ENCODE measurements around the gene PPP1R7. TPM values are rescaled to one million over a fixed set of nuclear protein-coding genes. Genes with fewer than 3 reads are reported as not detected.

Gene PPP1R7
- total and polyA plus RNA-seq, 4 donors = 18.0 to 45.8 (median 29.0) TPM

- no peak overlapping the region for H3K9ac ChIP-seq (ENCODE audit: low read depth in 1 of 2, low read length in 2 of 2)
- H3K4me3 ChIP-seq (ENCODE audit: low read depth in 1 of 3, low read length in 3 of 3) = no peak overlapping the region
- H3K36me3 ChIP-seq (ENCODE audit: control insufficient read depth in 4 of 4, insufficient read depth in 3 of 4, low read depth in 1 of 4, low read length in 3 of 4) = peaks cover 0 to 11% (median 3%) of the 10 kb centered on the region in 4 donors
- no peaks in the 10 kb centered on the region for H3K27me3 ChIP-seq (ENCODE audit: control insufficient read depth in 4 of 4, insufficient read depth in 4 of 4, low read length in 3 of 4)
- H3K9me3 ChIP-seq (ENCODE audit: control insufficient read depth in 4 of 4, low read length in 3 of 4) = no peaks in the 10 kb centered on the region
- TF ChIP-seq GABPA (IDR thresholded peaks at IDR 0.05 in 1 of 2, conservative IDR thresholded peaks at IDR 0.05 in 1 of 2) (no peak), RXRA (IDR thresholded peaks at IDR 0.05) (no peak), HNF4G (IDR thresholded peaks at IDR 0.05) (no peak), FOXA1 (IDR thresholded peaks at IDR 0.05) (no peak)
- WGBS = 65% methylated on average over 14 of the region's 14 CpGs
- DNase-seq (ENCODE audit: low spot score) = no peak
- no peaks in the 10 kb centered on the region for H3K4me1 ChIP-seq (ENCODE audit: control insufficient read depth in 4 of 4, insufficient read depth in 4 of 4, low read length in 3 of 4)
- H3K27ac ChIP-seq (ENCODE audit: low read depth in 1 of 2, low read length in 2 of 2) = no peak overlapping the region
Measured at GRCh38 chr2:241187101-241187917, 37.0 kb downstream of the PPP1R7 start.

DNA sequence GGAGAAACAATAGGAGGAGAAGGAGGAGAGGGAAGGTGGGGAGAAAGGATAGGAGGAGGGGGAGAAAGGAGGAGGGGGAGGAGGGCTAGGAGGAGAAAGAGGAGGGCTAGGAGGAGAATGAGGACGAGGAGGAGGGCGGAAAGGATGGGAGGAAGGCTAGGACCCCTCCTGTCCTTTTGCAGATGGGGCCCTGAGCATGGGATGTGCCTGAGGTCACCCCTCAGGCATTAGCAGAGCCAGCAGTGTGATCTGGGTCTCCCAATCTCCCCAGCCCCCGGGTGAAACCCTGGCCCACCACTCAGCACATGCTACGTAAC lies 37.6 kb downstream of the PPP1R7 start:
- H3K4me1 ChIP-seq (ENCODE audit: control insufficient read depth in 4 of 4, insufficient read depth in 4 of 4, low read length in 3 of 4) = no peaks in the 10 kb centered on the region
- TF ChIP-seq HNF4G (IDR thresholded peaks at IDR 0.05) (no peak), RXRA (IDR thresholded peaks at IDR 0.05) (no peak), HNF4A (conservative IDR thresholded peaks at IDR 0.05) (no peak), GABPA (IDR thresholded peaks at IDR 0.05 in 1 of 2, conservative IDR thresholded peaks at IDR 0.05 in 1 of 2) (no peak), RAD21 (IDR thresholded peaks at IDR 0.05) (no peak), FOXA2 (IDR thresholded peaks at IDR 0.05) (no peak), EGR1 (IDR thresholded peaks at IDR 0.05; ENCODE audit: low read depth in 2 of 2) (no peak), ATF3 (IDR thresholded peaks at IDR 0.05) (no peak), REST (IDR thresholded peaks at IDR 0.05) (no peak), TAF1 (conservative IDR thresholded peaks at IDR 0.05) (no peak), FOXA1 (IDR thresholded peaks at IDR 0.05) (no peak)
- TF ChIP-seq, protein P1, sequence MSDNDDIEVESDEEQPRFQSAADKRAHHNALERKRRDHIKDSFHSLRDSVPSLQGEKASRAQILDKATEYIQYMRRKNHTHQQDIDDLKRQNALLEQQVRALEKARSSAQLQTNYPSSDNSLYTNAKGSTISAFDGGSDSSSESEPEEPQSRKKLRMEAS (IDR thresholded peaks at IDR 0.05) = no peak
- H3K9ac ChIP-seq (ENCODE audit: low read depth in 1 of 2, low read length in 2 of 2) = no peak overlapping the region
- H3K4me3 ChIP-seq (ENCODE audit: low read depth in 1 of 3, low read length in 3 of 3) = no peak overlapping the region
- H3K27ac ChIP-seq (ENCODE audit: low read depth in 1 of 2, low read length in 2 of 2) = no peak overlapping the region
- DNase-seq (ENCODE audit: low spot score) = no peak
- H3K27me3 ChIP-seq (ENCODE audit: control insufficient read depth in 4 of 4, insufficient read depth in 4 of 4, low read length in 3 of 4) = no peaks in the 10 kb centered on the region
- H3K9me3 ChIP-seq (ENCODE audit: control insufficient read depth in 4 of 4, low read length in 3 of 4) = no peaks in the 10 kb centered on the region
- 52% methylated on average over 4 of the region's 4 CpGs for WGBS
- H3K36me3 ChIP-seq (ENCODE audit: control insufficient read depth in 4 of 4, insufficient read depth in 3 of 4, low read depth in 1 of 4, low read length in 3 of 4) = peaks cover 0 to 7% (median 1%) of the 10 kb centered on the region in 4 donors

DNA sequence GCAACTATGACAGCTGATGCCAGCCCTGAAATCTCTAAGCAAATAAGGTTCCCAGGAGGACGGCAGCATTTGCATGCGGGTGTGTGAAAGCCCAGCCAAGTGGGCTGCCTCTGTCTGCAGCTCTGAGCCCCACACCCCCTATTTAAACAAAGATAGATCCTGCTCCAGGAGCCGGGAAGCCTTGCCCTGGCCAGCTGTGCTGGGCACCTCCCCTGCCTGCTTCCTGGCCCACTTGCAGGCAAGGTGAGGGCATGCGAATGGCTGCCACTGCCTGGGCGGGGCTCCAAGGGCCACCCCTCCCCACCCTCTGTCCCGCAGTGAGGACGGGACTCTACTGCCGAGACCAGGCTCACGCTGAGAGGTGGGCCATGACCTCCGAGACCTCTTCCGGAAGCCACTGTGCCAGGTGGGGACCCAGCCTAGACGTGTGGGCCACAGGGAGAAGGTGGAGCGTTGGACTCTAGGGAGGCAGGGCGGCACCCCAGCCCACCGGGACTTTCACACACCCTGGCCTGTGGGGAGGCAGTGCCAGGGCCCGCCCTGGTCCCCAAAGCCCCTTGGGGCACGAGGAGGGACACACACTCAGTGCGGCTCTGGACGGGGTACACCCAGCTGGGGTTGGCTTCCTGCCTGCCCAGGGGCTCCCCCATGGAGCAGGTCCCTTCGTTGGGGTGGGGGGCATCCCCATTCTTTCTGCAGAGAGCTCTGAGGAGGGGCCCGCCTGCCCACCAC lies 38.3 kb downstream of the PPP1R7 start, which contains the start of gene ANO7:
ANO7 (plus strand) TSS at position 317 of the 732 bp plus-strand sequence. CDS start 1,387 bp downstream, outside the sequence.
- H3K9ac ChIP-seq (ENCODE audit: low read depth in 1 of 2, low read length in 2 of 2) = no peak within 1 kb of the TSS
- no peak within 1 kb of the TSS for H3K27ac ChIP-seq (ENCODE audit: low read depth in 1 of 2, low read length in 2 of 2)
- WGBS = 70% methylated on average over 21 of the region's 21 CpGs
- H3K4me1 ChIP-seq (ENCODE audit: control insufficient read depth in 4 of 4, insufficient read depth in 4 of 4, low read length in 3 of 4) = no peaks in the 10 kb centered on the region
- no peaks in the 10 kb centered on the region for H3K27me3 ChIP-seq (ENCODE audit: control insufficient read depth in 4 of 4, insufficient read depth in 4 of 4, low read length in 3 of 4)
- peaks cover 0 to 2% (median 0%) of the 10 kb centered on the region in 4 donors for H3K36me3 ChIP-seq (ENCODE audit: control insufficient read depth in 4 of 4, insufficient read depth in 3 of 4, low read depth in 1 of 4, low read length in 3 of 4)
- no peaks in the 10 kb centered on the region for H3K9me3 ChIP-seq (ENCODE audit: control insufficient read depth in 4 of 4, low read length in 3 of 4)
- H3K4me3 ChIP-seq (ENCODE audit: low read depth in 1 of 3, low read length in 3 of 3) = no peak within 1 kb of the TSS
- DNase-seq (ENCODE audit: low spot score) = no peak
- TF ChIP-seq GABPA (IDR thresholded peaks at IDR 0.05 in 1 of 2, conservative IDR thresholded peaks at IDR 0.05 in 1 of 2) (no peak), TAF1 (conservative IDR thresholded peaks at IDR 0.05) (no peak), HNF4A (conservative IDR thresholded peaks at IDR 0.05) (no peak), FOXA2 (IDR thresholded peaks at IDR 0.05) (no peak), RXRA (IDR thresholded peaks at IDR 0.05) (no peak), NR2F2 (IDR thresholded peaks at IDR 0.05) (no peak), RAD21 (IDR thresholded peaks at IDR 0.05) (no peak), ATF3 (IDR thresholded peaks at IDR 0.05) (no peak), YY1 (IDR thresholded peaks at IDR 0.05) (no peak), HNF4G (IDR thresholded peaks at IDR 0.05) (no peak), EGR1 (IDR thresholded peaks at IDR 0.05; ENCODE audit: low read depth in 2 of 2) (no peak)
- TF ChIP-seq, protein P2, sequence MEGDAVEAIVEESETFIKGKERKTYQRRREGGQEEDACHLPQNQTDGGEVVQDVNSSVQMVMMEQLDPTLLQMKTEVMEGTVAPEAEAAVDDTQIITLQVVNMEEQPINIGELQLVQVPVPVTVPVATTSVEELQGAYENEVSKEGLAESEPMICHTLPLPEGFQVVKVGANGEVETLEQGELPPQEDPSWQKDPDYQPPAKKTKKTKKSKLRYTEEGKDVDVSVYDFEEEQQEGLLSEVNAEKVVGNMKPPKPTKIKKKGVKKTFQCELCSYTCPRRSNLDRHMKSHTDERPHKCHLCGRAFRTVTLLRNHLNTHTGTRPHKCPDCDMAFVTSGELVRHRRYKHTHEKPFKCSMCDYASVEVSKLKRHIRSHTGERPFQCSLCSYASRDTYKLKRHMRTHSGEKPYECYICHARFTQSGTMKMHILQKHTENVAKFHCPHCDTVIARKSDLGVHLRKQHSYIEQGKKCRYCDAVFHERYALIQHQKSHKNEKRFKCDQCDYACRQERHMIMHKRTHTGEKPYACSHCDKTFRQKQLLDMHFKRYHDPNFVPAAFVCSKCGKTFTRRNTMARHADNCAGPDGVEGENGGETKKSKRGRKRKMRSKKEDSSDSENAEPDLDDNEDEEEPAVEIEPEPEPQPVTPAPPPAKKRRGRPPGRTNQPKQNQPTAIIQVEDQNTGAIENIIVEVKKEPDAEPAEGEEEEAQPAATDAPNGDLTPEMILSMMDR (IDR thresholded peaks at IDR 0.05; ENCODE audit: low read depth, low read length, missing input control) = no peak

Measured in liver (tissue), 9 donors.